GM18951 (cell line): ENCODE data around the gene NTPCR.
"Not testable (repeated sequence)": the region's sequence is repeated elsewhere in the genome, so short reads cannot be mapped to it uniquely, and the experiment has no call there.

ENCODE experiments used
- POLR2A ChIP-seq: IDR thresholded peaks from 4 replicates; pipeline ENCODE4 v1.6.1; 2011; ENCODE audit warnings: mild to moderate bottlenecking; ENCODE audit not compliant: insufficient read length, insufficient read depth; ENCODE audit errors: extremely low read depth
- in situ Hi-C: fragments of 300-500 bp; cut with MboI; formaldehyde crosslinking; loops from one replicate; pipeline ENCODE4 v1.12.0; 2022; ENCODE audit warnings: low sequenced_read_pairs, mixed read lengths, inconsistent platforms; ENCODE audit not compliant: unreplicated experiment

Gene NTPCR

GRCh38 chr1:232990176-232991128 lies 40.0 kb downstream of the NTPCR start:
- no peak for TF ChIP-seq POLR2A
- in situ Hi-C loops: no loop called here

GRCh38 chr1:232991238-232991637 lies 40.8 kb downstream of the NTPCR start:
- in situ Hi-C loops: no loop called here
- no peak for TF ChIP-seq POLR2A

- no peak for TF ChIP-seq POLR2A
- in situ Hi-C loops: no loop called here
Observed at GRCh38 chr1:232992227-232992626, 41.8 kb downstream of the NTPCR start.

GRCh38 chr1:232993555-232993954 lies 43.1 kb downstream of the NTPCR start:
- in situ Hi-C loops: no loop called here
- no peak for TF ChIP-seq POLR2A

GRCh38 chr1:232995189-232995588 lies 44.8 kb downstream of the NTPCR start:
- no peak for TF ChIP-seq POLR2A

GRCh38 chr1:232996143-232996542 lies 45.7 kb downstream of the NTPCR start:
- TF ChIP-seq POLR2A: no peak
- in situ Hi-C loops: no loop called here

More at GRCh38 chr1:232995189-232995588, 44.8 kb downstream of the NTPCR start:
- in situ Hi-C loops: no loop called here

GRCh38 chr1:232998138-232998537 lies 47.7 kb downstream of the NTPCR start:
- in situ Hi-C loops: no loop called here
- no peak for TF ChIP-seq POLR2A

GRCh38 chr1:232998646-232999045 lies 48.2 kb downstream of the NTPCR start:
- in situ Hi-C loops: no loop called here
- no peak for TF ChIP-seq POLR2A

GRCh38 chr1:232999956-233000625 lies 49.7 kb downstream of the NTPCR start:
- no peak for TF ChIP-seq POLR2A
- in situ Hi-C loops: no loop called here

- in situ Hi-C loops: not testable (repeated sequence)
Observed at GRCh38 chr1:233003638-233004037, 53.2 kb downstream of the NTPCR start.

GRCh38 chr1:233004451-233004850 lies 54.0 kb downstream of the NTPCR start:
- no peak for TF ChIP-seq POLR2A
- in situ Hi-C loops: no loop called here

- in situ Hi-C loops: no loop called here
- TF ChIP-seq POLR2A: no peak
Observed at GRCh38 chr1:233005156-233005555, 54.7 kb downstream of the NTPCR start.

- no peak for TF ChIP-seq POLR2A
Observed at GRCh38 chr1:233005703-233006102, 55.3 kb downstream of the NTPCR start.

GRCh38 chr1:233006108-233006507 lies 55.7 kb downstream of the NTPCR start:
- in situ Hi-C loops: no loop called here
- TF ChIP-seq POLR2A: no peak

More at GRCh38 chr1:233005703-233006102, 55.3 kb downstream of the NTPCR start:
- in situ Hi-C loops: no loop called here
